ENCODE data around the gene YIPF2.

GRCh38 chr19:10975374-10976130 lies 47.1 kb upstream of the YIPF2 start:
- TF ChIP-seq POLR2A (IDR thresholded peaks at IDR 0.05; ENCODE audit: low read length), result no peak
- TF ChIP-seq GATA1 (IDR thresholded peaks at IDR 0.05; ENCODE audit: low read depth, low read length), result no peak

All from erythroblast (primary cell).